ENCODE data around the gene ST8SIA5.

DNA sequence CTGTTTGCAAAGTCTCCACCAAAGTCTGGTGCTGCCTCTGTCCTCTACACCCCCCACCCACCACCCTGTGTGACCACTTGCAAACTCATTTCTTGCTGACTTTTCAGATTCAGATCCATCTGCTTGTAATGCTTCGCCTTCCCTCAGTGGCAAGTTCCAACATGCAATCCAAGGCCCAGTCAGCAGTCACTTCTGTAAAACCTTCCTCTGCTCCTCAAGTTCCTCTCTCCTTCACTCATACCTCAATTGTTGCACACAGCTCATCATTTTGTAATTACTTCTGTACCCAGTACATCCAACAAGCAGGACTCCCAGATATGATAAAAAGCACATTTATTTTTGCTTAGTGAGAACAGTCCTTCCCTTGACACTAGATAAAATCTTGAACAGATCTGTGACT, 93.3 kb downstream of the ST8SIA5 start:
- TF ChIP-seq, protein P1, sequence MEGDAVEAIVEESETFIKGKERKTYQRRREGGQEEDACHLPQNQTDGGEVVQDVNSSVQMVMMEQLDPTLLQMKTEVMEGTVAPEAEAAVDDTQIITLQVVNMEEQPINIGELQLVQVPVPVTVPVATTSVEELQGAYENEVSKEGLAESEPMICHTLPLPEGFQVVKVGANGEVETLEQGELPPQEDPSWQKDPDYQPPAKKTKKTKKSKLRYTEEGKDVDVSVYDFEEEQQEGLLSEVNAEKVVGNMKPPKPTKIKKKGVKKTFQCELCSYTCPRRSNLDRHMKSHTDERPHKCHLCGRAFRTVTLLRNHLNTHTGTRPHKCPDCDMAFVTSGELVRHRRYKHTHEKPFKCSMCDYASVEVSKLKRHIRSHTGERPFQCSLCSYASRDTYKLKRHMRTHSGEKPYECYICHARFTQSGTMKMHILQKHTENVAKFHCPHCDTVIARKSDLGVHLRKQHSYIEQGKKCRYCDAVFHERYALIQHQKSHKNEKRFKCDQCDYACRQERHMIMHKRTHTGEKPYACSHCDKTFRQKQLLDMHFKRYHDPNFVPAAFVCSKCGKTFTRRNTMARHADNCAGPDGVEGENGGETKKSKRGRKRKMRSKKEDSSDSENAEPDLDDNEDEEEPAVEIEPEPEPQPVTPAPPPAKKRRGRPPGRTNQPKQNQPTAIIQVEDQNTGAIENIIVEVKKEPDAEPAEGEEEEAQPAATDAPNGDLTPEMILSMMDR (conservative IDR thresholded peaks at IDR 0.05; ENCODE audit: low read depth, low read length): no peak
- no peak for TF ChIP-seq BHLHE40 (IDR thresholded peaks at IDR 0.05; ENCODE audit: low read depth, low read length)
- no peak for TF ChIP-seq MAFK (IDR thresholded peaks at IDR 0.05; ENCODE audit: low read depth, low read length)
- no peak for TF ChIP-seq MXI1 (IDR thresholded peaks at IDR 0.05; ENCODE audit: borderline replicate concordance, low read depth, low read length)
- no peak for TF ChIP-seq RCOR1 (IDR thresholded peaks at IDR 0.05; ENCODE audit: insufficient replicate concordance, low read length)
- TF ChIP-seq SMC3 (IDR thresholded peaks at IDR 0.05; ENCODE audit: low read depth, low read length): no peak
